22Rv1 (cell line): ENCODE measurements around the gene VPS37B.

ENCODE experiments used
- CTCF ChIP-seq: fragments of 450-650 bp; IDR thresholded peaks from 2 replicates; pipeline ENCODE4 v1.5.1; 2017; ENCODE audit warnings: mild to moderate bottlenecking
- ZFX ChIP-seq: fragments of 450-650 bp; IDR thresholded peaks from 2 replicates; pipeline ENCODE4 v1.6.1; 2017; ENCODE audit warnings: antibody characterized with exemption, borderline replicate concordance

- no peak for TF ChIP-seq CTCF
- no peak for TF ChIP-seq ZFX
Measured at GRCh38 chr12:122937622-122938091, 41.7 kb upstream of the VPS37B start.
